Measurements from ENCODE around the gene TPST2.

- TF ChIP-seq EZH2 (IDR thresholded peaks at IDR 0.05) (no peak), POLR2AphosphoS5 (IDR thresholded peaks at IDR 0.05; ENCODE audit: borderline replicate concordance, low read depth, low read length) (no peak), FOXP2 (optimal IDR thresholded peaks at IDR 0.05; ENCODE audit: control extremely low read depth, extremely low read length, insufficient read depth) (no peak)
Measured at GRCh38 chr22:26565889-26566288, 24.0 kb downstream of the TPST2 start.
